Pancreas (tissue), 10 donors: ENCODE results near the gene SEZ6. TPM values are rescaled to one million over a fixed set of nuclear protein-coding genes. Genes with fewer than 3 reads are reported as not detected.

Source experiments
- ATAC-seq, 4 donors: fragments of 200-7000 bp; cut with Tn5 transposase; one replicate each; pipeline versions ENCODE4 v1.8.0 to v1.9.1; 2020; ENCODE audit warnings: mild to moderate bottlenecking in 4 of 4, moderate library complexity in 4 of 4
- DNase-seq, 6 donors: peaks; one replicate each; pipeline ENCODE4 v3.0.0-alpha.2; 2020
- FAIRE-seq: peaks from 2 replicates; lab custom pipeline; 2012; peaks lifted over from hg19 to GRCh38; lab: Jason Lieb, UNC
- H3K27ac ChIP-seq, 4 donors: fragments of 200-600 bp; sonication (generic); 1 replicate in 3 of 4; 2 replicates in 1 of 4; pipeline versions ENCODE4 v1.5.0 to v1.8.0; 2020
- H3K27me3 ChIP-seq, 4 donors: fragments of 200-600 bp; one replicate each; pipeline ENCODE4 v1.8.0; 2021
- H3K36me3 ChIP-seq, 3 donors: fragments of 200-600 bp; sonication (generic) in 1 of 3; one replicate each; pipeline versions ENCODE4 v1.5.0 to v1.8.0; 2020 to 2021
- H3K4me1 ChIP-seq, 3 donors: fragments of 200-600 bp; one replicate each; pipeline ENCODE4 v1.8.0; 2021
- H3K4me3 ChIP-seq, 4 donors: fragments of 200-600 bp; sonication (generic) in 2 of 4; one replicate each; pipeline versions ENCODE4 v1.5.0 to v1.8.0; 2020 to 2021
- H3K9me3 ChIP-seq, 4 donors: fragments of 200-600 bp; one replicate each; pipeline ENCODE4 v1.8.0; 2021
- CTCF ChIP-seq, 4 donors: fragments of 200-600 bp; sonication (generic) in 3 of 4; IDR thresholded peaks; one replicate each; pipeline versions ENCODE4 v1.5.0 to v1.8.0; 2021; ENCODE audit warnings: antibody characterized with exemption in 4 of 4
- WGBS, 2 donors: extraction: QIAGEN DNeasy Blood & Tissue Kit; methylation state at CpG; one replicate each; pipeline ENCODE4 v1.1.7; 2013; 5-methylcytosine and 5-hydroxymethylcytosine counted together
- intact Hi-C, 3 donors: fragments of 100-400 bp; cut with DNase I; formaldehyde crosslinking; loops; one replicate each; pipeline versions ENCODE4 v1.11.1 to v1.14.2; 2022
- polyA plus RNA-seq, 2 donors: library from polyadenylated mRNA; stranded (reverse); fragments of 200-250 nt; gene quantifications; one replicate each; pipeline ENCODE4 v1.2.3, GENCODE V29; 2013
- total RNA-seq, 6 donors: library from RNA; stranded (reverse); fragmentation: NEBNext Ultra II Directional in 4 of 6; extraction: Animal tissue kit (Norgen Biotek cat#: 25700) in 4 of 6; gene quantifications; one replicate each; pipeline versions ENCODE4 v1.2.1 to v1.2.4, GENCODE V29; 2021 to 2023
- donor health status: healthy with polysubstance abuse.
- donor health status: DM: no; HTN: no; CAD: no; lungs with moderate emphysema.
- donor health status: DM: no; HTN: no; CAD: no.
- donor health status: control.
- donor health status: control.
- donor health status: Bipolar disorder and iron deficiency.
- donor health status: DM: yes; HTN: yes; CAD: no.
- donor health status: DM: no; HTN: no; CAD: no.
- donor health status: DM: no; HTN: no; CAD: no.
- donor health status: DM: yes; HTN: yes; CAD: no.

Gene SEZ6
- total and polyA plus RNA-seq, 8 donors = 0.13 to 5.0 (median 0.64) TPM

GRCh38 chr17:28963841-28964240 lies 42.0 kb downstream of the SEZ6 start:
- DNase-seq = peak in 1 of 6 donors; percentile 47
- no peak overlapping the region for H3K27ac ChIP-seq
- no peaks in the 10 kb centered on the region for H3K4me1 ChIP-seq
- H3K27me3 ChIP-seq = no peaks in the 10 kb centered on the region
- no peak for ATAC-seq
- TF ChIP-seq CTCF (IDR thresholded peaks at IDR 0.05) = no peak
- intact Hi-C loops = loop anchor here in 2 of 3 donors (2.0 to 10.0 kb wide), 2 partner anchors 151 to 157 kb away; no protein-coding TSS in a partner anchor
- H3K9me3 ChIP-seq = no peaks in the 10 kb centered on the region
- H3K4me3 ChIP-seq = no peak overlapping the region
- no peak for FAIRE-seq
- H3K36me3 ChIP-seq = no peaks in the 10 kb centered on the region
- 31 to 42% methylated on average over 8 of the region's 8 CpGs for WGBS, 2 donors

- Histone ChIP-seq H3K27ac (no peak overlapping the region), H3K4me3 (no peak overlapping the region), H3K27me3 (no peaks in the 10 kb centered on the region), H3K9me3 (no peaks in the 10 kb centered on the region), H3K36me3 (no peaks in the 10 kb centered on the region), H3K4me1 (no peaks in the 10 kb centered on the region)
- WGBS, 2 donors = 32 to 53% methylated on average over 5 to 6 of the region's 6 CpGs
- intact Hi-C loops = loop anchor here in 1 of 3 donors (10.0 kb wide), 1 partner anchor 152 kb away; no protein-coding TSS in a partner anchor
- ATAC-seq = no peak
- TF ChIP-seq CTCF (IDR thresholded peaks at IDR 0.05) = no peak
- peak in 1 of 6 donors; percentile 22 for DNase-seq
- FAIRE-seq = no peak
Measured at GRCh38 chr17:28963055-28963611, 42.7 kb downstream of the SEZ6 start.

GRCh38 chr17:28961391-28961790 lies 44.4 kb downstream of the SEZ6 start:
- Histone ChIP-seq H3K27ac (no peak overlapping the region), H3K4me3 (no peak overlapping the region), H3K4me1 (no peaks in the 10 kb centered on the region), H3K36me3 (no peaks in the 10 kb centered on the region), H3K27me3 (no peaks in the 10 kb centered on the region), H3K9me3 (no peaks in the 10 kb centered on the region)
- intact Hi-C loops = loop anchor here in 1 of 3 donors (10.0 kb wide), 1 partner anchor 153 kb away; no protein-coding TSS in a partner anchor
- no peak for TF ChIP-seq CTCF (IDR thresholded peaks at IDR 0.05)
- FAIRE-seq (no peak), ATAC-seq (no peak), DNase-seq (peak in 1 of 6 donors; percentile 22)
- 73 to 85% methylated on average over 7 of the region's 7 CpGs for WGBS, 2 donors

- no peak for TF ChIP-seq CTCF (IDR thresholded peaks at IDR 0.05)
- no peaks in the 10 kb centered on the region for H3K36me3 ChIP-seq
- DNase-seq = peak in 1 of 6 donors; percentile 50
- no peak overlapping the region for H3K4me3 ChIP-seq
- no peaks in the 10 kb centered on the region for H3K9me3 ChIP-seq
- ATAC-seq = no peak
- H3K4me1 ChIP-seq = no peaks in the 10 kb centered on the region
- intact Hi-C loops = loop anchor here in 1 of 3 donors (10.0 kb wide), 1 partner anchor 154 kb away; no protein-coding TSS in a partner anchor
- WGBS, 2 donors = 83 to 97% methylated on average over 17 to 18 of the region's 18 CpGs
- no peak overlapping the region for H3K27ac ChIP-seq
- no peaks in the 10 kb centered on the region for H3K27me3 ChIP-seq
- FAIRE-seq = no peak
Measured at GRCh38 chr17:28960256-28961061, 45.4 kb downstream of the SEZ6 start.
